Endothelial cell (in vitro differentiated cells): ENCODE results near the gene C1QC. TPM values are rescaled to one million over a fixed set of nuclear protein-coding genes. Genes with fewer than 3 reads are reported as not detected.

Source experiments
- DNase-seq: peaks from one replicate; pipeline ENCODE4 v3.0.0; 2021; ENCODE audit warnings: low spot score
- H3K27ac Mint-ChIP-seq: one replicate; pipeline ENCODE4 v1.8.0; 2021; ENCODE audit warnings: mixed read lengths, inconsistent platforms; ENCODE audit not compliant: unreplicated experiment
- H3K27me3 Mint-ChIP-seq: one replicate; pipeline ENCODE4 v1.8.0; 2021; ENCODE audit warnings: mild to moderate bottlenecking, moderate library complexity, mixed read lengths, inconsistent platforms; ENCODE audit not compliant: unreplicated experiment
- H3K36me3 Mint-ChIP-seq: one replicate; pipeline ENCODE4 v1.8.0; 2021; ENCODE audit warnings: mild to moderate bottlenecking, low read depth, mixed read lengths, inconsistent platforms; ENCODE audit not compliant: unreplicated experiment
- H3K4me1 Mint-ChIP-seq: one replicate; pipeline ENCODE4 v1.8.0; 2021; ENCODE audit warnings: mild to moderate bottlenecking, mixed read lengths, inconsistent platforms; ENCODE audit not compliant: unreplicated experiment
- H3K4me3 Mint-ChIP-seq: one replicate; pipeline ENCODE4 v1.8.0; 2021; ENCODE audit warnings: mild to moderate bottlenecking, mixed read lengths, inconsistent platforms; ENCODE audit not compliant: unreplicated experiment
- H3K9me3 Mint-ChIP-seq: one replicate; pipeline ENCODE4 v1.8.0; 2021; ENCODE audit warnings: mixed read lengths, inconsistent platforms; ENCODE audit not compliant: unreplicated experiment
- CTCF ChIP-seq: fragments of 200-600 bp; sonication (generic); IDR thresholded peaks from one replicate; pipeline ENCODE4 v1.5.0; 2021; ENCODE audit warnings: antibody characterized with exemption; ENCODE audit not compliant: unreplicated experiment
- total RNA-seq: library from RNA; stranded (reverse); fragmentation: NEBNext Ultra II Directional; extraction: Animal tissue kit (Norgen Biotek cat#: 25700); gene quantifications from one replicate; pipeline ENCODE4 v1.2.1, GENCODE V29; 2021; ENCODE audit not compliant: unreplicated experiment

C1QC gene
- total RNA-seq, 1 donor from 2014 or later: not detected

GRCh38 chr1:22637907-22638445 is 5.5 kb upstream of the C1QC start:
- TF ChIP-seq CTCF: no peak
- no peak for DNase-seq
- Mint-ChIP-seq H3K9me3 (no peaks in the 10 kb centered on the region), H3K4me1 (no peaks in the 10 kb centered on the region), H3K27ac (no peak overlapping the region), H3K27me3 (peaks cover 9% of the 10 kb centered on the region), H3K4me3 (no peak overlapping the region), H3K36me3 (no peaks in the 10 kb centered on the region)

- H3K36me3 Mint-ChIP-seq: no peaks in the 10 kb centered on the region
- no peaks in the 10 kb centered on the region for H3K9me3 Mint-ChIP-seq
- H3K27ac Mint-ChIP-seq: no peak overlapping the region
- H3K4me1 Mint-ChIP-seq: no peaks in the 10 kb centered on the region
- H3K4me3 Mint-ChIP-seq: no peak overlapping the region
- no peak for DNase-seq
- TF ChIP-seq CTCF: no peak
- peaks cover 12% of the 10 kb centered on the region for H3K27me3 Mint-ChIP-seq
Measured at GRCh38 chr1:22638476-22639234, 4.8 kb upstream of the C1QC start.

GRCh38 chr1:22639286-22639685 is 4.1 kb upstream of the C1QC start:
- DNase-seq: peak; percentile 22
- Mint-ChIP-seq H3K4me3 (no peak overlapping the region), H3K27me3 (peaks cover 12% of the 10 kb centered on the region), H3K9me3 (no peaks in the 10 kb centered on the region), H3K27ac (no peak overlapping the region), H3K36me3 (no peaks in the 10 kb centered on the region), H3K4me1 (no peaks in the 10 kb centered on the region)
- TF ChIP-seq CTCF: no peak

- TF ChIP-seq CTCF: no peak
- no peak overlapping the region for H3K4me3 Mint-ChIP-seq
- DNase-seq: no peak
- peaks cover 12% of the 10 kb centered on the region for H3K27me3 Mint-ChIP-seq
- H3K9me3 Mint-ChIP-seq: no peaks in the 10 kb centered on the region
- no peaks in the 10 kb centered on the region for H3K4me1 Mint-ChIP-seq
- H3K36me3 Mint-ChIP-seq: no peaks in the 10 kb centered on the region
- H3K27ac Mint-ChIP-seq: no peak overlapping the region
Measured at GRCh38 chr1:22641247-22641646, 2.2 kb upstream of the C1QC start.

GRCh38 chr1:22641906-22642636 is 1.4 kb upstream of the C1QC start:
- DNase-seq: peak; percentile 90
- no peaks in the 10 kb centered on the region for H3K9me3 Mint-ChIP-seq
- H3K4me3 Mint-ChIP-seq: no peak overlapping the region
- no peak overlapping the region for H3K27ac Mint-ChIP-seq
- H3K4me1 Mint-ChIP-seq: no peaks in the 10 kb centered on the region
- peak; percentile 79 for TF ChIP-seq CTCF
- H3K27me3 Mint-ChIP-seq: peaks cover 12% of the 10 kb centered on the region
- no peaks in the 10 kb centered on the region for H3K36me3 Mint-ChIP-seq
